ENCODE data around the gene RNASE13.
A peak's percentile ranks its signal among the peaks of the same experiment; 100 is the strongest.
"Not testable (repeated sequence)": the region's sequence is repeated elsewhere in the genome, so short reads cannot be mapped to it uniquely, and the experiment has no call there.

The RNASE13 gene

GRCh38 chr14:20988717-20989470 is 45.7 kb downstream of the RNASE13 start:
- DNase-seq (ENCODE audit: low spot score): no peak

GRCh38 chr14:20986811-20987210 is 47.8 kb downstream of the RNASE13 start:
- DNase-seq (ENCODE audit: low spot score): peak; percentile 58

- not testable (repeated sequence) for DNase-seq (ENCODE audit: low spot score)
Observed at GRCh38 chr14:20985650-20986049, 49.0 kb downstream of the RNASE13 start.
